NAMALWA (cell line): ENCODE results near the gene KCNJ11.
"Not testable (repeated sequence)": the region's sequence is repeated elsewhere in the genome, so short reads cannot be mapped to it uniquely, and the experiment has no call there.

ENCODE experiments used
- DNase-seq: peaks from one replicate; pipeline ENCODE4 v3.0.0-alpha.2; 2015; ENCODE audit warnings: low spot score

The KCNJ11 gene

DNA sequence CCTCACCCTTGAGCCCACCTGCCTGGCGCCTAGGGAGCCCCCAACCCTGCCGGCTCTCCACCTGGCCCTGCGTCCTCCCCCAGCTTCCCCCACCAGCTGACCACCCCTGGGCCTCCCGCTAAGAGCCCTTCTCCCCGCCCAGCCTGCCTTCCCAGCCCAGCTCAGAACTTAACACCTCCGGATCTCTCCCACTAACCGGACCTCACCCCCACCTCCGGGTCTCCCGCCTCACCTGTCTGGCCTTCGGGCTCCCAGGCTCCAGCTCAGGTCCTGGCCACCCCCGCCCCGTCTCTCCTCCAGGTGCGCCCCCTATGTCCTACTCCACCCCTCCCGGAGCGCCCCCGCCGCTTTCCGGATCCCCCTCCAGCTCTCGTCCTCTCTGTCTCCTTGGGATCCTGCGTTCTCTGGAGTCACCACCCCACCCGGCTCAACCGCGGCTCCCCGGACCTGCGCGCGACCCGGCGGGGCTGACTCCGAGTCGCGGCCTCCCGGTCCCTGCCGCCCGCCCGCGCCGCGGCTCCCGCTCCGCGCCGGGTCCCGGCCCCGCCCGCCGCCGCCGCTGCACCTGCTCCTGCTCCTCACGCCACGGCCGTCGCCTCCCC is at the start of gene KCNJ11:
KCNJ11 (minus strand) TSS at position 51 of the 602 bp plus-strand sequence. CDS start 568 bp downstream, outside the sequence.
- DNase-seq: no peak

DNA sequence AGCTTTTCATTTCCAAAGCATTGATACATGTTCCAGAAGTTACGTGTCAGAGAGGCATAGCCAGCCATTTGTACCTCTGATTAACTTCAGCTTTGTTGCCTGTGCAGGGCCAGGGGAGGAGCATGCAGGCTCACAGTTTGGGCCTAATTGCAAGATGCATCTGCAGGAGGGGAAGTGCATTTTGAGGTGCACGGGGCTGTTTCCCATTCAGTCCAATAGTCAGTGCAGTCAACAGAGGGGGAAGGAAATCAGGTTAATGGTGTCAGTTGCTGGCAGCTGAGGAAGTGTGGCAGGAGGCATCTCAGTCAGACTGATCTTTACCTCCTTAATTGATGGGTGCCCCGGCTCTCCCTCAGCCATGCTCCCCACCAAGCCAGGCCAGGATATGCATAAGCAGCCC is 48.9 kb upstream of the KCNJ11 start:
- no peak for DNase-seq

DNA sequence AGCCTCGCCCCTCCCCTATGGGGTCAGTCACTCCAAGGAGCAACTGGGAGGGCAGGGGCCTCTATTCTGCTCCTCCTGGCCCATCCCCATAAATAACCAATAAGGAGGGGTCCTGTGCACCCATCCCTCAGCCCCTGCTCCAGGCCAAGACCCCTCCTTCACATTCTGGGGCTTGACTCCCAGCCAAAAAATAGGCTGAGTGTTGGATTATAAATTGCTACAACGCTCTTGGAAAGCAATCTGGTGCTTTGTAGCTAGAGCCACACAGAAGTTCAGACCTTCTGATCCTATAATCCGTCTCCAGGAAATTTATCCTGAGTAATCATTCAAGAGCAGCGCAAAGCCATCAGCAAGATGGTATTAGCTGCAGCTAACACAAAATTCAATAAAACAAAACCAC is 45.6 kb upstream of the KCNJ11 start:
- DNase-seq: no peak

DNA sequence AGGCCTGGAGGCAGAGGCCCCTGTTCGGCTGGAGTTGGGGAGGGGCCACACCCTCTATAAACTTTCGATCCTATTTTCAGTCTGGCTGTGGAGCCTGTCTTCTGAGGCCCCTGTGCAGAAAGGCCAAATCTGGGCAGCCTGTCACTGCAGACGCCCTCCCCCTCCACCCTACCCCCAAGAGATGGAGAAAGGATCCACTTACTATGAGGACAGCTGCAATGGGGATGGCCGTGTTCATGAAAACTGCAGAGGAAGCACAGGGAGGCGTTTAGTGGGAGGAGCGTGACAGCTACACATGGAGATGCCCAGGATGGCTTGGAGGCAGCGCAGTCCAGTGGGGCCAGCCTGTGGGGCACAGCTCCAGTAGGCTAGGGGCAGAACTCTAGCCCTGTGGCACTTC is 43.5 kb upstream of the KCNJ11 start:
- DNase-seq: no peak

DNA sequence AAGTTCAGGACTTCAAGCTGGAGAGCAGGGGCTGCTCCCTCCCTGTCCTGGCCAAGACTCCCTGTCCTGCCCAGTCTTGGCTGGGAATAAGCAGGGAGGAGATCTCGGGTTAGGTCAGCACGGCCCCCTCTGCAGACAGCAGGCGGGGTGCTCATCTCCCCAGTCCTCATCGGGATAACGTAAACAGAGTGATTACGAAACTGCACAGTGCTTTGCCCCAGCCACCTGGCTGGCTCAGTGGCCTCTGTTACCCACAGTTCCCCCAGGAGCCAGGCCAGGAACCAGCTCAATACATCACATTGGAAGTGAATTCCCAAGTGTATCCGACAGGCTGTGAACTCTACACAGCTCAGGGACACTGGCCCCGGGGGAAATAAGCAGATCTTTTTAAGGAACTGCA is 42.7 kb upstream of the KCNJ11 start:
- DNase-seq: no peak

DNA sequence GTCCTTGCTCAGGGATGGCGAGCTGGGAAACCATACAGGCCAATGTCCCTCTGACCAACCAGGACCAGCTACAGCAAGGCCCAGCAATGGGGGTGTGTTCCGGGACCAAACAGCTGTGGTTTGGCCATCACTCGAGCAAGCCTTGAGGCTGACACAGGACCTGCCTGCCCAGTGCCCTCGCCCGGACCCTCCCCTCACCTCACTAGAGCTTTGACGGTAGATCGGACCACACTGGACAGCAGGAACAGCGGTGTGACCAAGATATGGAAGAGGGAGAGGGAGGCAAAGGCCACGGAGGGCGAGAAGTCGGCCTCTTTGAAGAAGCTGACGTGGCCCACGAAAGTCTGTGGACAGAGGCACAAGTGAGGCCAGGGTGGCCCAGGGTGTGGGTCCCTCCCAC is 42.2 kb upstream of the KCNJ11 start:
- DNase-seq: no peak

DNA sequence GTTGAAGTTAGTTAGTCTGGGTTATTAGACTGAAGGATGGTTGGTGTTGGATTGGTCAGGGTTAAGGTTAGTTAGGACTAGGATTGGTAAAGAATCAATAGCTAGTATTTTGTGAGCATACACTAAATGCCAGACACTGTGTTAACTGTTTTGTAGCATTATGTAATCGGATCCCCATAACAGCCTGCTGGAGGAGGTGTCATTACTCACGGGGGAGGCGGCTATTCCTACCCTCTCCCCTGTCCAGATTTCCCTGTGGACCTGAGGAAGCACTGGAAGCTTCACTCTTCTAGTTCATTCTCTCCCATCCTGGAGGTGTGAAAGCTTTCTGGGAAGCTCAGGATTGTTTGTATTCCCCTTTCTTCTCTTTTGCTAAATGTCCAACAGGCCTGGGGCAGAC is 40.5 kb upstream of the KCNJ11 start:
- DNase-seq: no peak

DNA sequence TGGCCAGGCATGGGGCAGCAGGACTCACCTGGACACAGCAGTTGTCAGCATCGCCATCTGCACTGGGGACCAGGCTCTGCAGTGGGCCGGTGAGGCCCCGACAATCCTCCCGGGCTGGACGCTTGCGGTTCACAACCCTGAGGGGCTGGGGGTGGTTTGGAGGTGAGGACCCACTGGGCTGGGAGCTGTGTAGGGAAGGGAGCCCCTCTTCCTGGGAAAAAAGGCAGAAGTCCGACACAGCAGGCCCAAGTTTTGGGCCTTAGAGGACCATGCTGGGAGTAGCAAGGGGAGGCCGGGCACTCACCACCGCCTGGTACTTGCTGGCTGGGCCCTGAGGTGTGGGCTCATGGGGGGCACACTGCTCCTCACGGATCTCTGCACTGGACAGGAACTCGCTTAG is 39.8 kb upstream of the KCNJ11 start:
- no peak for DNase-seq

DNA sequence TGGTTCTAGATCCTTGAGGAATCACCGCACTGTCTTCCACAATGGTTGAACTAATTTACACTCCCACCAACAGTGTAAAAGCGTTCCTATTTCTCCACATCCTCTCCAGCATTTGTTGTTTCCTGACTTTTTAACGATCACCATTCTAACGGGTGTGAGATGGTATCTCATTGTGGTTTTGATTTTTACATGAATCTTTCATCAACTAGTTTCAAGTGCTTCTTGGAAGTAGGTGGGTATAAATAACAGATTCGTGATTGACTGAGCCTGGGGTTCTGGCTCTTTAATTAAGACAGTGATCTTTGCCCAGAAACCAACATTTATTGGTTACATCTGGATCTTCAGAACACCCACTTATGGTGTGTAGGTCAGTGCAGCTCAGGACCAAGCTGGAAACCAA is 37.8 kb upstream of the KCNJ11 start:
- DNase-seq: not testable (repeated sequence)

DNA sequence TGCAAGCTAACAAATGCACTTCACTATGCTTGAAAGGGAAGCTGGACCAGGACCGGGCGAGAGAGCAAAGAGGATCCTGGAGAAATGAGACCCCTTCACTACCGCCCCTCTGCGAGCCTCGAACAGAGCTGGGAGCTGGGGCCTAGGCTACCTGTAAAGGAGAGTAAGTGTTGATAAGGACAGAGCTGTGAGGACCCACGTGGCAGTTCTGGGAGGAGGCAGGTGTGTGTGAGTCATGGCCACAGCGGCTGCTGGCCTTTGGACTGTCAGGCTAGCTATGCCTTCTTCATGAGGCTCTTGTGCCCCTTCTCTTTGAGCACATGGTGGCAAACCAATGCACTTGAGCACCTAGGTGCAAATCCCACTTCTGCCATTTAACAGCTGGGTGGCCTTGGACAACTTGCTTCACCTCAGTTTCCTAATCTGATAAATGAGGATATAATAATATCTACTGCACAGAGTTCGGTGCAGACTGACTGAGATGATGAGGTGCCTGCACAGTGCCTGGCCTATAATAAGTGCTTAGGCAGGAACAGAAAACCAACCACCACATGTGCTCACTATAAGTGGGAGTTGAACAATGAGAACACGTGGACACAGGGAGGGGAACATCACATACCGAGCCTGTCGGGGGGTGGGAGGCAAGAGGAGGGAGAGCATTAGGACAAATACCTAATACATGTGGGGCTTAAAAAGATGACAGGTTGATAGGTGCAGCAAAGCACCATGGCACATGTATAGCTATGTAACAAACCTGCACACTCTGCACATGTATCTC is 35.3 kb upstream of the KCNJ11 start:
- DNase-seq: no peak

DNA sequence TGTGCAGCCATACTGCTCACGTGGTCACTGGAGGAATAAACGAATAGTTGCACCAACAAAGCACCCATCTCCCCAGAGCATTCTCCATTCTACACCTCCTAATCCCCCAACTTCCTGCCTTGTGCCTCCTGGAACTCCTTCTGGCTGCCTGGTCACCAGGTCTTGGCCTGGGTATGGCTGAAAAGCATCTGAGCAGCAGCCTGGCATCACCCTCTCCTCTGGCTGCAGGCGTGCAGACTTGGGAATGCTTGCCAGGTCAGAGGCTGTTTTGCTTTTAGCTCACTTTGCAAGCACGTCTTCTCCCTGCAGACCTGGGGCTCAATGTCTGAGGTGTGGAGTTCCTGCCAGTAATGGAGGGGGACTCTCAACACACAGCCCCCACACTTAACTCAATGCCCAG is 33.3 kb upstream of the KCNJ11 start:
- DNase-seq: no peak

DNA sequence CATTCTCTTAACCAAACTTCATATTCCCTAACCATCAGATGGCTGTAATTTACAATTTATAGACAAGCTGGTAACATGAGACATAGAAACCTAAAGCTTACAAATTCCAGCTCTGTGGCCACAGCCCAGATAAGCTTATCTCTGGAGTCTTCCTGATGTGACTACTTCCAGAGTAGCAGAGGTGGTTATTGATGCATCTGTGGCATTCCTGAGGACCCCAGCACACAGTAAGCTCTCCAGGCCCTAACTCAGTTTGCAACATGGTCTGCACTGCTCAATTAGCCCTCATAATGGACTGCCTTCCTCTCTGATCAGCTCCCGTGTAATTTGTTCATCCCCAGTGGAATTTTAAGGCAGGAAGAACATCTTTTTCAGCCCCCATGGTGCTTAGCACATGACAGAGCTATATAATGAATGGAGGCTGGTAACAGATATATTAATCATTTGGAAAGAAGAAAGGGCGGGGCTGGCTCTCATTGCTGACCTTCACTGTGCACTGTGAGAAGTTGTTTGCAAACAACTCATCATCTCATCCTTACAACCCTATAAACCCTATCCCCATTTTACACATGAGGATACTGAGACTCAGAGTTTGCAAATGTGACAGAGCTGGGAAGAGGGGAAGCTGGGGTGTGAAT is 30.1 kb upstream of the KCNJ11 start:
- DNase-seq: no peak

DNA sequence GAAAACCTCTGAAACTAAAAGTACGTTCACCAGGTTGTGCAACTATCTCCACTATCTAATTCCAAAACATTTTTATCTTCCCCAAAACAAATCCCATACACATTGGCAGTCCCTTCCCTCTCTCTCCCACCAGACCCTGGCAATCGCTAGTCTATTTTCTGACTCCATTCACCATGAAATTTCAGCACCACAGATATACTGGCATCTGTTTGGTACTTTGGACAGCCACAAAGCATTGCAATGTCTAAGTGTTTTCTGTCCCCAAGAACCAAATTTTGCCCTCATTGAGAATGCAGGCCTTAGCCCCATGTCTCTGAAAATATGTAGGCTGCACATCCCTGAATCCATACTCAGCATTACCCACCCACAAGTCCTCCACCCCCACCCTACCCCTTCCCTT is 28.0 kb upstream of the KCNJ11 start:
- no peak for DNase-seq

DNA sequence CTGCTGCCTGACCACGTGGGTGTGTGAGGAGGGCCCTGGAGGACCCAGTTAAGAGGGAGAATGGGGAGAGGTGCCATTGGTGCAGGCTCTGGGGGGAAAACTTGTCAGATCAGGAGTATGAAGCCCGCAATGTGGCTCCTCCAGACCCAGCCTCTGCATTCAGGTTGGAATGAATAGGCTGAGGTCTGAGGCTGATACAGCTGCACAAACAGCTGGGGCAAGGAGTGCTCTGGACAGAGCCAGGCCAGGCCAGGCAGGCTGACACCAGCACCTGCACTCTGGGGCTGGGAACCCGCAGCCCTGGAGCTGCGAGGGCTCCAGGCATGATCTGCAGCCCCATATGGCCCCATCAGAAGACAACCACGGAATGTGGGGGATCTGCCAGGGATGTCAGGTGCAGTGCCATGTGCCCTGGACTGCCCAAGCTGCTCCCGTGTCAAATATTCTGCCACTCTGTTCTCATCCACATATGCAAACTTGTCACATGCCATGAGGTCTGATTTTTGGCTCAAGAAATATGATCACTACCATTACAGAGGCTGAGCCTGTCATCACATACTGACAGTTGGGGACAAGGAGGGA is 27.2 kb upstream of the KCNJ11 start:
- no peak for DNase-seq

DNA sequence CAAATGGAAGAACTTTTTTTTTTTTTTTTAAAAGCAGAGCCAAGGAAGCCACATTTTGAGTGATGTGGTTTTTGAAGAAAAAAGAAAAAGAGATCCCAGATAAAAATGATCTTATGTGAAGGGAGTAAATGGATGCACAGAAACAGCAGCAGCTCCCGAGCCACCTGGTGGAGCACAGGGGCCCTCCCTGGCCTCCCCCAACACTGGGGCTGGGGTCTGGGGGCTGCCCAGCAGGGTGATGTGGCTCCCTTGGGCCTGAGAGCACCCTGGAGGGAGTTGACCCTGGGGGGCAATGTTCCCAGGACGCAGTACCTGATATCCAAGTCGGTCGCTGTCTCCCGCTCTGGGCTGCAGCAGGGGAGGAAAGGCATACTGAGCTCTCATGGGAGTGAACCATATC is 26.5 kb upstream of the KCNJ11 start:
- DNase-seq: no peak

DNA sequence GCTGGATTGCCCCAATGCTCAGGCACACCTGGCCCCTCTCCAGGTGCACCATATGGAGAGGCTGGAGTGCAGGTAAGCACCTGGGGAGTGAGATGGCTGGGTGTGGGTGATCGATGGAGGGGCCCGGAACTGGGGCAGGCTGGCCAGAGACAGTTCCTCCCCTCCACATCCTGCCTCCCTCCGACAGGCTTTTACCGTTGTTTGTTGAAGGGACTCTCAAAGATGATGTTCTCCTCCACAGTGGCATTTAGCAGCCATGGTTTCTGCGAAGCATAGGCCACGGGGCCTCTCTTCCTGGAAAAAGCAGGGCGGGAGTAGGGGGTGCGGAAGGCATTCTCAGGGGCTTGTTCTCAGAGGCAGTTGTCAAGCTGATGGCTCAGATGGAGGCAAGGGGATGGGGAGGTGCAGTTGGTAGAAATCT is 25.9 kb upstream of the KCNJ11 start:
- no peak for DNase-seq

DNA sequence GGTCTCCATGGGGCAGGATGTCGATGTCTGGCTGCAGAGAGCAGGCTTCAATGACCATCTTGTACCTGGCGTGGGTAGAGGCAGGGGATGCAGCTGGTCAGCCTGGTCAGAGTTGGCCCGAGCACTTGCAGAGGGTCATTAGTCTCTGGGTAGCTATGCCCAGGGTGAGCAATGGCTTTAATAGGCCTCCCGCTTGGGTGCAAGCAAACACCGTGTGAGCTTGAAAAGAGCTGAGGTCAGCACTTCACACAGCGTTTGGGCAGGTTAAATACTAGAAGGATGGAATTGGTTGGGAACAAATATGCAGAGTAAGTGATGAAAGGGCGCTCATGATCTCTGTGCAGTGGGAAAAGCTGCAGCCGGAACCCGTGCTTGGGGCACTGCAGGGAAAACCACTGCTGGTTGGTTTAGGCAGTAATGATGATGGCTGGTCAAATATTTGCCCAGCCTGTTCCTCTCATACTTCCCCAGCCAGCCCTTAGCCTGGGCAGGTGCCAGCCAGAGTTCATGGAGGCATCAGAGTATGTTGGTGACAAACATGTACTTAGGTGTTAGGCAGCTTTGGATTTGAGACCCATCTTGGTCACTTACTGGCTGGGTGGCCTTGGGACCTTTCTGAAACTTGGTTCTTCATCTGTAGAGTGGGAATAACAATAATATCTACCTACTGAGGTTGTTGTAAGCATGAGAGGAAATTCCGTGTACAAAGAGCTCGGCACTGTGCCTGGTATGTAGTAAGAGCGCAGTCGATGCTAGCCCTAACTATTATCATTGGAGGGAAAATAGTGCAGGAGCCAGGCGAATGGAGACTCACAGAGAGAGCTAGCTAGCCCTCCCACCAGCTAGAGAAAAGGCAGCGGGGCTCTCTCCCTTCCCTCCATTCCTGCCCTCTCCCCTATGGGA is 25.2 kb upstream of the KCNJ11 start:
- DNase-seq: no peak

DNA sequence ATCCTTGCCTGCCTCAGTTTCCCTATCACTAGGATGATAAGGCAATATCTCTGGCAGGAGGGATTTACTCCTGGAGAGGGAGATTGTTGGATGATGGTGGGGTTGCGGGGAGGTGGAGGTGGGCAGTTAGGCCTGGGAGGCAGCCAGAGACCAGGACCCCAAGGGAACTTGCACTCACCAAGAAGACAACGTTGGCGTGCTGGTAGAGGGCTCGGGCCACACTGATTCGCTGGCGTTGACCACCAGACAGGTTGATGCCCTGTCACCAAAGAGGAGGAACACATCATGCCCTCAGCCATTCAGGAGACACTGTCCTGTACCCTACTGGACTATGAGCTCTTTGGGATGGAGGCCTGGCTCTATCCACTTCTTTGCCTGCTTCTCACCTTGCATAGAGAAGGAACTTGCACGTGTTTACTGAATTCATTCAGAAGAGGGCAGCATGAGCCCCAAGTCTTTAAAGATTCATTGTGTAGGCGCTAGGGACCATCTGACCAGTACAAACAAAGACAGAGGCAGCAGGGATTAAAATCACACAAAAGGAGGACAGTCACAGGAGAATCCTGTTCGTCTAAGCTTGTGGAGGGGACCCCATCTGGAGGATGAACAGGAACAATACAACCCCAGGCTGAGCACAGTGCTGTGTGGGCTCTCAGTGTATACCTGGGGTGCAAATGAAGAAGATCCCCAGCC is 24.2 kb upstream of the KCNJ11 start:
- DNase-seq: no peak

DNA sequence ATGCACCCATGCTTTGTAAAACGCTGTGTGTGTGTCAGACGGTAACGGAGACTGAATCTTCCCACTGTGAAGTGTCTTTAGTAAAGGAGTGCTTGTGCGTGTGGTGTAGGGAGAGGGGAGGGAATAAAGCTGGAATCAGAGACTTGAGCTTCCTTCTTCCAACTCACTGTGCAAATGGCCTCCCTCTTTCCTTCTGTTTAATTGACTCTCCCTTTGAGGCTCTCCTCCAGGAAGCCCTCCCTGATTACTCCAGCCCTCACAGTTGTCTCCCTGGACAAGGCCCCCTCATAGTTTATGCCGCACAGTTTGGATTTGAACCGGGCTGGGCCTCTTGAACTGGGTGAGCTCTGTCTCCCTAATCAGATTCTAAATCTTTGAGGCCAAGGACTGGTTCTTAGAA is 23.0 kb upstream of the KCNJ11 start:
- no peak for DNase-seq

DNA sequence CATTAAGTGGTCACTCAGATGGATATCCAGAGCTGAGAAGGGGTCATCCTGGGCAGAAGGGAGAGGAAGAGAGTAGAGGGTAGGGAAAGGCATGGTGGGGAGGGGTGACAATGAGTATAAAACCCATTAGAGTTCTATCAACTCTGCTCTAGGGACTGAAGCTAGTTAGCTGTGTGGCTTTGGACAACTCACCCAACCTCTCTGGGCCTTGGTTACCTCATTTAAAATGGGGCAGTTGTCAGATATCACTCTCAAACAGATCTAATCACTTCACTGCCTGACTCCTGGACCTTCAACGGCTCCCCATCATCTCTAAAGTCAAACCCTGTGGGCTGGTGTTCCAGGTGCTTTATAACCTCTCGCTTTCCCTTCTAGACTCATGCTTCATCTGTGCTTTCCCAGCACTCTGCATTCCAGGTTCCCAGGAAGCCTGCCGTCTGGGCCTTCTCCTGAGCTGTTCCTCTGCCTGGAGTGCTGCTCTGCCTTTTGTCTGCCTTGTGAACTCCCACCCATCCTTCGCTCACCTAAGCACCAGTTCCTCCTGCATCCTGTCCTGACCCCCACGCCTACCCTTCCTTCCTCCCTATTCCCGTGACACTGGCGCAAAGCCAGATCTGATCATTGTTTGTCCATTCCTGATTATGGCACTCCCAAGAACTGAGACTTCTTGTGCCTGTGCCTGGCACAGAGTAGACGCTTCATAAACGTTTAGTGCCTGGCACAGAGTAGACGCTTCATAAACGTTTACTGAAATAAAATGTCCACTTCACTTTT is 22.3 kb upstream of the KCNJ11 start:
- no peak for DNase-seq

DNA sequence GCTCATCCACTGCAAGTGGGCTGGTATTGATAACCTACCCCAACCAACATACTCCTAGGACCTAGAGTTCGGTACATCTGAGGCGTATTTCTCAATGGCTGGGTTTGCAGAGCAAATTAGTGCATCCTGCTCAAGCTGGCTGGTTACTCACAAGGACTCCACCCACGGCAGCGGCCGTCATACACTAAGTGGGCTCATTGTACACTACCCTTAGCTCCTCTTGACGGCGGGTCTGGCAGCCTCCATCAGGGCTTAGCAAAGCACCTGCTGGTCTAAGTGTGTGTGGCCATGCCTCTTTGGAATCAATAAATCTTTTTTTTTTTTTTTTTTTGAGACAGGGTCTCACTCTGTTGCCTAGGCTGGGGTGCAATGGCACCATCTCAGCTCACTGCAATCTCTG is 20.2 kb upstream of the KCNJ11 start:
- no peak for DNase-seq
